Measurements from ENCODE around the gene HDAC10. TPM values are rescaled to one million over a fixed set of nuclear protein-coding genes. Genes with fewer than 3 reads are reported as not detected.

Gene HDAC10
- total RNA-seq, 1 donor from 2014 or later, result 14.5 TPM

DNA sequence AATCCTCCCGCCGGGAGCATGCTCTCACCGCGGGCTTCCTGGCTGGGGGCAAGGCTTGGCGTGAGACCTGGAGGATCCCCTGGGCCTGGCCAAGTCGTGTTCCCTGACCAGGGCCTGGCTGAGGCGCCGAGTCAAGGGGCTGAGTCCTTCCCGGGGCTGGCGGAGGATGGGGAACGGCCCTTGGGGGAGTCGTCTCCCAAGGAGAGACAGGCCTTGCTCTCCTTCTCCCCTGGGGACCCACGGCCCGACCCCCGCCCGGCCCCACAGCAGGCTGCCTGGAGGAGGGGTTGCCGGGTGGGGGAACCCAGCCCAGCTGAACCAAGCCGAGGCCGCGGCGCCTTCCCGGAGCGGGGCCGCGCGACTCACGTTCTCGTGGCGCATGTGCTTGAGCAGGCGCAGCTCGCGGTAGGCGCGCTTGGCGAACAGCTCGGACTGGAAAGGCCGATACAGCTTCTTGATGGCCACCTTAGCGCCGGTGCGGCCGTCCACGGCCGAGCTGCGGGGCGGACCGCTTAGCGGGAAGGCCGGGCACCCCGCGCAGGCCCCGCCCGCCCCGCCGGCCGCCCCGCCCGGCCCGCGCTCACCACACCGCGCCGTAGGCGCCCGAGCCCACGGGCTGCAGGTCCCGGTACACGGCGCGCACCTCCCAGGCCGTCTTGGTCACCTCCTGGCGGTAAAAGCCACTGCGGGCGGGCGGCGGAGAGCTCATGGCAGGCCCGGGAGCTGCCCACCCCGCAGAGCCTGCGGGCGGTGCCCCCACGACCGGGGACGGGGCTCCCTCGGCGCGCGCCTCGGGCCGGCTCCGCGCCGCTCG lies 9.9 kb upstream of the HDAC10 start:
- no peak for ATAC-seq
- DNase-seq (ENCODE audit: missing footprints), result peak; percentile 71

DNA sequence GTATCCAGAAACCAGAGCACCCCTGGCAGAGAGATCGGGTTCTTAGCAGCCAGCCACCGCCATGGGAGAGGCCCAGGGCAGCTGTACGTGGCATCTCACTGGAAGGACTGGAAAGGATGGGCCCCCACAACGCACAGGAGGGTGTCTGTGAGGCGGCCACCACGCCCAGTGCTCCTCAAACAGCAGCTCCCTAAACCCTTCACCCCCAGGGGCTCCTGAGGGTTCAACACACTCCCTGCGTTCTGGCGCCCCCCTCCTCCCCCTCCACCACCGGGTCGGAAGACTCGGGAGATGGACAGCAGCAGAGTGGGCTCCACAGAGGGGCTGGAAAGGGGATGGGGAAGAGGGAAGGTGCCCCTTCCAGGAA lies 9.4 kb upstream of the HDAC10 start:
- intact Hi-C loops (cut with DNase I), result no loop called here
- no peak for ATAC-seq
- no peak for DNase-seq (ENCODE audit: missing footprints)

More for the DNA sequence above, 9.9 kb upstream of the HDAC10 start:
- intact Hi-C loops (cut with DNase I), result no loop called here

DNA sequence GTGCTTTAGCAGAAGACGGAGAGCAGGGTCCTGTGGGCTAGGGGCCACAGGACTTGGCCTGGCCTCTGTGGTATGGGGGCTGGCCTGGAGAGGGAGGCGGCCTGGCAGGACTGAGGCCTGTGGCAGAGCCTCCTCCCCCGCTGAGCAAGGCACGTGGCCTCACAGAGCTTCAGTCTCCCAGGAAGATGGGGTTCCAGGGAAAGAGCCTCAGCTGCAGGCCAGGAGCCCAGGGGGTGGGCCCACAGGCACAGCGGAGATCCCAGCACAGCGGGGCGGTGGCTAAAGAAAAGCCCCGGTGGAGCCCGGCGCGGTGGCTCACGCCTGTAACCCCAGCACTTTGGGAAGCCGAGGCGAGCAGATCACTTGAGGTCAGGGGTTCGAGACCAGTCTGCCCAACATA lies 8.2 kb upstream of the HDAC10 start:
- DNase-seq (ENCODE audit: missing footprints) (no peak), ATAC-seq (no peak)
- intact Hi-C loops (cut with DNase I), result no loop called here

DNA sequence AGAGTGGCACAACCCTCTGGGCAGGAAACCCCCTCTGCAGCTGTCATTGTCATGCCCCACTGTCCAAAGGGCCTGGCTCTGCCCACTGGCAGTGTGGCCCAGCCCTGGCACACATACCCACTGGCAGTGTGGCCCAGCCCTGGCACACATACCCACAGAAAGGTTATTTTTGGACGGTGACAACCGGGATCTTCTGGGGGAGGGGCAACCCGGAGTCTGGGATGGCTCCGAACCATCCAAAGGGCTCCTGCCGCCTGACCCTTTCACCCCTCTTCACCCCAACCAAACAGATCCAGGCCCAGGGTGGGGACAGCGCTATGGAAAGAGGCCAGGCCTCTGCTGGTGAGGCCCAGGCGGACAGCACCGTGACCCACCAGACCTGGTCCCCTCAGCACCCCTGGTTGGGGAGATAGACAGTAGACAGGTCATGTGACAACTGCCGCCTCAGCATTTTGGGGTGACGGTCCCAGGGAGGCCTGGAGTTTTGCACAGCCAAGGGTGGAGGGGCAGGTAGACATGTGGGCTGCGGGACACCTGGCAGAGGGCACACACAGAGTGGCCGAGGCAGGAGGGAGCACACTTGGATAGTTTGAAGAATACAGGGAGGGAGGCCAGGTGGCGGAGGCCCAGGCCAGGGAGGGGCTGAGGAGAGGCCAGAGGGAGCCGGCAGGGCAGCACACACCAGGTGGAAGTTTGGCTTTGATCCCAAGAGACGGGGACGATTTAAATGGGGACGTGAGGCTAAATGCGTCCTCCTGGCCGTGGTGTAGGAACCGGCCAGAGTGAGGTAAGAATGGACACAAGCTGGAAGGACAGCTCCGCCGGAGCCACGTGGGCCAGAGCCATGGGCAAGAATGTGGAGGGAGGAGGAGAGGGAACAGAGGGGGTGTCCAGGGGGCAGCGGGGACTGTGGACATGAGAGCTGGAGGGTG lies 7.6 kb upstream of the HDAC10 start:
- ATAC-seq (peak; percentile 84), DNase-seq (ENCODE audit: missing footprints) (no peak)
- intact Hi-C loops (cut with DNase I), result no loop called here

- ATAC-seq (peak; percentile 2), DNase-seq (ENCODE audit: missing footprints) (no peak)
- intact Hi-C loops (cut with DNase I), result no loop called here
Measured at GRCh38 chr22:50257451-50258360, 6.6 kb upstream of the HDAC10 start.

- no peak for ATAC-seq
- DNase-seq (ENCODE audit: missing footprints), result no peak
- intact Hi-C loops (cut with DNase I), result no loop called here
Measured at GRCh38 chr22:50257041-50257440, 6.0 kb upstream of the HDAC10 start.

- DNase-seq (ENCODE audit: missing footprints) (no peak), ATAC-seq (no peak)
- intact Hi-C loops (cut with DNase I), result no loop called here
Measured at GRCh38 chr22:50256258-50256862, 5.3 kb upstream of the HDAC10 start.

- intact Hi-C loops (cut with DNase I), result no loop called here
- ATAC-seq, result no peak
- no peak for DNase-seq (ENCODE audit: missing footprints)
Measured at GRCh38 chr22:50255607-50256006, 4.5 kb upstream of the HDAC10 start.

DNA sequence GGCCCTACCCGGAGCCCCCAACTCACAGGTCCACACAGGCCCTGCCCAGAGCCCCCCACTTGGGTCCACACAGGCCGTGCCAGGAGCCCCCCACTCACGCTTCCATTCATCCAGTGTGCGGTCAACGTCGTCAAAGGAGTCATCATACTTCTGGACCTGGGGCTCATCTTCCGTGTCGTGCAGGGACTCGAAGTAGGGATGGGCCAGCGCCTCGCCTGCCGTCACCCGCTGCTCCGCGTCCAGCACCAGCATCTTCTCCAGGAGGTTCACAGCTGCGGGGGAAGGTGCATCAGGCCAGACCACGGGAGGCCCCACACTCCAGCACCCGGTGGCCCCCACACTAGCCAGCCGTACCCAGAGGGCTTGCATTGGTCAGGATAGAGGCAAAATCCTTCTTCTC lies 4.0 kb upstream of the HDAC10 start:
- ATAC-seq (no peak), DNase-seq (ENCODE audit: missing footprints) (no peak)
- intact Hi-C loops (cut with DNase I), result no loop called here

DNA sequence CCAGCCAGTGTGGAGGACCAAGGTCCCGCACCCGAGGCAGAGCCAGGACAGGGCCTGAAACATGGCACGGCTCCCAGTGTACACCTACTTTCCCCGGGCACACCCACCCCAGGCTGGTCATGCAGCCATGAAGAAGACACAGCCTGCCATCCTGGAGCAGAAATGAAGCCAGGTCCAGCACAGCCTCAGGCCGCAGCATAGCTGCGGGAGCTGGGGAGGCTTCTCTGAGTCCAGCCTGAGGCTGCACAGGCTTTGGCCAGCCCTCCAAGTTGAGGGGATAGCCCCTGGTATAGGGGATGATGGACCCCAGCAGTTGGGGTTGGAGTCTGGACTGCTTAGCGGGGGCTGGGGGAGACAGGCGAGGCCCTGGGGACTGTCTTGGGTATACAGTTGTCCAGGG lies 2.9 kb upstream of the HDAC10 start:
- DNase-seq (ENCODE audit: missing footprints), result no peak
- intact Hi-C loops (cut with DNase I), result loop anchor here (2.0 to 5.0 kb wide), 2 partner anchors 17 to 253 kb away; partner anchors contain the start of genes LMF2, MAPK11 and NCAPH2
- ATAC-seq, result no peak

GRCh38 chr22:50253046-50253915 lies 2.2 kb upstream of the HDAC10 start:
- ATAC-seq, result no peak
- intact Hi-C loops (cut with DNase I), result loop anchor here (2.0 to 5.0 kb wide), 2 partner anchors 18 to 254 kb away; partner anchors contain the start of genes LMF2, MAPK11 and NCAPH2
- no peak for DNase-seq (ENCODE audit: missing footprints)

DNA sequence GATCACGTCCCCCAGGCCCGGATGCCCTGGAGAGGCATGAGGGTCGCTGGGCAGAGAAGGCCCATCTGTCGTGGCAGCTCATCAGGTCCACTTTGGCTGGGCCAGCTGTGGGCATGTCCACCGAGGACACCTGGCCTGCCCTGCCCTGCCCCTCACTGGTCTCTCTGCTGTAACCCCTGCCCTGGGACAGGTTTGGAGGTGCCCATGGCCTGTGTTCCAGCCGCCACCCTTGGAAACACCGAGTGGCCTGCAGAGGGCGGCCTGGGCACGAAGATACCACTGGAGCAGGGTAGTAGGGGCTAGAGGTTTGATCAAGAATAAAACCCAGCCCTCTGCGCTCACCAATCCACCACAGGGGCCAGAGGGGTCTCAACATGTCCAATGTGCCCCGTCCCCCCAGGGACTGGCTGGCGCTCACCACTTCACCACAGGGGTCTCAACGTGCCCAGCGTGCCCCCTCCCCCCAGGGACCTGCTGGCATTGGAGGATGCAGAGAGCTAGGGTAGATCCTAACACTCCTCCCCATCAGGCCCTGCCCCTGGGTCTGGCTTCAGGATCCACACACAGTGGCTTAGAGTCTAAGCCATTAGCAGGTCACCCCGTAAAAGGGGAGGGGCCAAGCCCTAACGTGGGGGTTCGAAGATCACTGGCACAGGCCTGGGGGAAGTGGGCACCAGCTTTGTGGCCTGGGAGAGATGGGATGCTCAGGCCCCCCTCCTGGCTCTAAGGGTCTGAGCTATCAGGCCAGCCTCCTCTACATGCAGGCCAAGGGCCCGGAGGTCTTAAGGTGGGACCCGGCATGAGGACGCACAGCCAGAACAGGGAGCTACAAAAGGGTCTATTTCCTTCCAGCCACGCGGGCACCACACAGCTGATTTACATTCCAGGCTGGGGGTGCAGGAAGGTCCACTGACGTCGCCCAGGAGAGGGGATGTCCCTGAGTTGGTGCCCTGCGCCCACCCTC lies 1.3 kb upstream of the HDAC10 start:
- DNase-seq (ENCODE audit: missing footprints) (peak; percentile 90), ATAC-seq (peak; percentile 80)
- intact Hi-C loops (cut with DNase I), result loop anchor here (2.0 to 5.0 kb wide), 2 partner anchors 18 to 255 kb away; partner anchors contain the start of genes LMF2, MAPK11 and NCAPH2

GRCh38 chr22:50251477-50252081 lies 514 bp upstream of the HDAC10 start:
- intact Hi-C loops (cut with DNase I), result loop anchor here (2.0 to 5.0 kb wide), 3 partner anchors 19 to 256 kb away; partner anchors contain the start of genes LMF2, MAPK11, NCAPH2 and PPP6R2

GRCh38 chr22:50250249-50250554 lies 863 bp downstream of the HDAC10 start:
- ATAC-seq (no peak), DNase-seq (ENCODE audit: missing footprints) (no peak)
- intact Hi-C loops (cut with DNase I), result loop anchor here (2.0 to 5.0 kb wide), 2 partner anchors 93 to 257 kb away; partner anchors contain the start of genes LMF2, NCAPH2 and PPP6R2

More at GRCh38 chr22:50251477-50252081, 514 bp upstream of the HDAC10 start:
- DNase-seq (ENCODE audit: missing footprints) (no peak), ATAC-seq (no peak)

DNA sequence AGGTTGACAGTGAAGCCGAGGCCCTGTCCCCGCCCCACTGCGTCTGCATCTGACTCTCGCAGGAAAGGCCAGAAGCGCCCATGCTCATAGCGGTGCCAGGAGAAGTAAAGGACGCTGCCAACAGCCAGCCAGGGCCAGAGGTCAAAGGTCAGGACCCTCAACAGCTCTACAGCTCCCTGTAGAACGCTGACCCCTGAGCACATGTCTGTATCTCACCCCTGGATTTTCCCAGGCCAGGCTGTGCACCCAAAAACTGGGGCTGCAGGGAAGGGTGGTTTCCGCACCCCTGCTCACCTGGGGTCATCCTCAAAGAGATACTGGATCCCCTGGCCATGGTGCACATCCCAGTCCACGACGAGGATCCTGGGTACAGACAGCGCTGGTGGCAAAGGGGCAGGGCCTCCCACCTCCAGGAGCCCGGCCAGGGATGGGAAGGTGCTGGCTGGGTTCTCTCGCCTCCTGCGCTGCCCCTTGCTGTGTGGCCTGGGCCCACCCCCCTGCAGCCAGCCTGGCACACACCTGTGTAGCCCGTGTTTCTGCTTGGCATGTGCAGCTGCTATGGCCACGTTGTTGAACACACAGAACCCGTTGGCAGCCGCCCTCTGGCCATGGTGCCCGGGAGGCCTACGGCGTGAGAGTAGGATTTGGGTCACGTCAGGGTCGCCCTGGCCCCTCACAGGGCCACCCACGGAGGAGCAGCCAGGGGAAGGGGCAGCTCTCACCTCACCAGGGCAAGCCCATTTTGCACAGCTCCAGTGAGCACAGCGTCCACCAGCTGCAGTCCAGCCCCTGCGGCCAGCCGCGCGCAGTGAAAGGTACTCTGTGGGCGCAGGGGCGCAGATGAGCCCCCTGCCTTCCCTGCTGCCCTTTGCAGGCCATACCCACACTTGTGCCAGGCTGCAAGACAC lies 1.5 kb downstream of the HDAC10 start:
- intact Hi-C loops (cut with DNase I), result loop anchor here (2.0 to 10.0 kb wide), 3 partner anchors 93 to 365 kb away; partner anchors contain the start of genes LMF2, NCAPH2 and PPP6R2
- DNase-seq (ENCODE audit: missing footprints) (no peak), ATAC-seq (no peak)

Measured in Right ventricle myocardium inferior (tissue), 1 donor.